CD14-positive monocyte (primary cell): ENCODE results near the gene RPS8. TPM values are rescaled to one million over a fixed set of nuclear protein-coding genes. Genes with fewer than 3 reads are reported as not detected.
A peak's percentile ranks its signal among the peaks of the same experiment; 100 is the strongest.

Experiments used
- DNase-seq, 3 donors: peaks; one replicate each; pipeline ENCODE4 v3.0.0-alpha.2; 2011 to 2022
- H2AFZ ChIP-seq: 2 replicates; pipeline ENCODE4 v1.6.0; 2012; ENCODE audit warnings: mild to moderate bottlenecking, low read depth, low read length, inconsistent platforms; ENCODE audit not compliant: insufficient read depth, poor library complexity, severe bottlenecking
- H3K27ac ChIP-seq, 2 donors: 1 replicate in 1 of 2; 2 replicates in 1 of 2; pipeline ENCODE4 v1.5.1; 2012 to 2013; ENCODE audit warnings: low read length in 2 of 2, control low read depth in 1 of 2, inconsistent platforms in 1 of 2, low read depth in 1 of 2, mild to moderate bottlenecking in 1 of 2
- H3K27me3 ChIP-seq, 2 donors: one replicate each; pipeline versions ENCODE4 v1.6.0 to v1.6.1; 2011 to 2013; ENCODE audit warnings: low read length in 2 of 2; ENCODE audit not compliant: control insufficient read depth in 2 of 2, insufficient read depth in 2 of 2
- H3K36me3 ChIP-seq, 2 donors: replicated peaks in 1 of 2; 1 replicate in 1 of 2; 2 replicates in 1 of 2; pipeline versions ENCODE4 v1.5.1 to v1.6.1; 2012 to 2013; ENCODE audit warnings: low read length in 2 of 2, control low read depth in 1 of 2, inconsistent platforms in 1 of 2, mild to moderate bottlenecking in 1 of 2; ENCODE audit not compliant: insufficient read depth in 2 of 2, control insufficient read depth in 1 of 2
- H3K4me1 ChIP-seq, 2 donors: 1 replicate in 1 of 2; 2 replicates in 1 of 2; pipeline versions ENCODE4 v1.5.1 to v1.6.1; 2012 to 2013; ENCODE audit warnings: low read length in 2 of 2, control low read depth in 1 of 2, inconsistent platforms in 1 of 2, mild to moderate bottlenecking in 1 of 2, moderate library complexity in 1 of 2; ENCODE audit not compliant: insufficient read depth in 2 of 2, control insufficient read depth in 1 of 2
- H3K4me2 ChIP-seq: replicated peaks from 2 replicates; pipeline ENCODE3; 2012; ENCODE audit warnings: low read length, moderate library complexity, mild to moderate bottlenecking; ENCODE audit not compliant: poor library complexity, severe bottlenecking; ENCODE audit errors: extremely low read depth
- H3K4me3 ChIP-seq, 3 experiments: fragments of 200-600 bp in 1 of 3; sonication (generic) in 1 of 3; replicated peaks in 1 of 3; 1 replicate in 2 of 3; 2 replicates in 1 of 3; pipeline ENCODE4 v1.5.1; 2011 to 2013; ENCODE audit warnings: low read length in 3 of 3, mild to moderate bottlenecking in 3 of 3, control low read depth in 2 of 3, low read depth in 2 of 3, inconsistent platforms in 1 of 3, moderate library complexity in 1 of 3
- H3K79me2 ChIP-seq: 2 replicates; pipeline ENCODE4 v1.6.0; 2012; ENCODE audit warnings: mild to moderate bottlenecking, control low read depth, inconsistent platforms, low read length, moderate library complexity; ENCODE audit not compliant: insufficient read depth
- H3K9ac ChIP-seq: 2 replicates; pipeline ENCODE4 v1.6.0; 2017; ENCODE audit warnings: low read length, mild to moderate bottlenecking; ENCODE audit not compliant: insufficient read depth, poor library complexity, severe bottlenecking
- H3K9me3 ChIP-seq, 2 donors: replicated peaks in 1 of 2; 1 replicate in 1 of 2; 2 replicates in 1 of 2; pipeline versions ENCODE4 v1.5.1 to v1.6.1; 2012 to 2013; ENCODE audit warnings: low read length in 2 of 2, control low read depth in 1 of 2; ENCODE audit not compliant: control insufficient read depth in 1 of 2, insufficient read depth in 1 of 2
- H4K20me1 ChIP-seq: 2 replicates; pipeline ENCODE4 v1.6.0; 2012; ENCODE audit warnings: mild to moderate bottlenecking, low read length, control low read depth, moderate library complexity; ENCODE audit not compliant: insufficient read depth
- H3K27ac Mint-ChIP-seq, 7 donors: one replicate each; pipeline ENCODE4 v1.8.0; 2020; ENCODE audit warnings: mild to moderate bottlenecking in 7 of 7, mixed read lengths in 7 of 7, moderate library complexity in 6 of 7, inconsistent platforms in 2 of 7
- H3K27me3 Mint-ChIP-seq, 3 donors: one replicate each; pipeline ENCODE4 v1.8.0; 2021 to 2022; ENCODE audit warnings: low read depth in 3 of 3, mild to moderate bottlenecking in 3 of 3, mixed read lengths in 3 of 3, moderate library complexity in 3 of 3, inconsistent platforms in 1 of 3
- H3K36me3 Mint-ChIP-seq, 2 donors: one replicate each; pipeline ENCODE4 v1.8.0; 2020; ENCODE audit warnings: mixed read lengths in 2 of 2, inconsistent platforms in 1 of 2, mild to moderate bottlenecking in 1 of 2
- H3K4me1 Mint-ChIP-seq: one replicate; pipeline ENCODE4 v1.8.0; 2020; ENCODE audit warnings: mild to moderate bottlenecking, mixed read lengths
- H3K4me3 Mint-ChIP-seq, 2 donors: one replicate each; pipeline ENCODE4 v1.8.0; 2020; ENCODE audit warnings: mild to moderate bottlenecking in 2 of 2, mixed read lengths in 2 of 2, moderate library complexity in 1 of 2
- H3K9me3 Mint-ChIP-seq, 7 donors: one replicate each; pipeline ENCODE4 v1.8.0; 2020 to 2022; ENCODE audit warnings: mixed read lengths in 7 of 7, mild to moderate bottlenecking in 6 of 7, moderate library complexity in 6 of 7, inconsistent platforms in 2 of 7
- WGBS: methylation state at CpG from one replicate; pipeline ENCODE4 v1.1.5; 2013; ENCODE audit warnings: missing lambda C conversion rate; ENCODE audit not compliant: insufficient coverage; 5-methylcytosine and 5-hydroxymethylcytosine counted together
- intact Hi-C, 2 donors: fragments of 100-400 bp; cut with micrococcal nuclease; formaldehyde crosslinking; loops; one replicate each; pipeline versions ENCODE4 v1.15.0 to v1.15.1; 2023
- polyA plus RNA-seq, 3 donors: library from polyadenylated mRNA; depleted of rRNA in 1 of 3; unstranded in 2 of 3; stranded (reverse) in 1 of 3; fragments of 300-500 nt in 2 of 3; fragments of >200 nt in 1 of 3; fragmentation: Illumina TruSeq in 2 of 3; gene quantifications; 1 replicate in 2 of 3; 2 replicates in 1 of 3; pipeline ENCODE4 v1.2.3, GENCODE V29; 2012 to 2021
- TF ChIP-seq, protein P1 (sequence below): fragments of 200-600 bp; IDR thresholded peaks from one replicate; pipeline ENCODE4 v1.8.0; 2022; ENCODE audit warnings: antibody characterized with exemption, mild to moderate bottlenecking

Gene RPS8
- polyA plus RNA-seq, 3 donors: 413 to 1,619 (median 419) TPM

DNA sequence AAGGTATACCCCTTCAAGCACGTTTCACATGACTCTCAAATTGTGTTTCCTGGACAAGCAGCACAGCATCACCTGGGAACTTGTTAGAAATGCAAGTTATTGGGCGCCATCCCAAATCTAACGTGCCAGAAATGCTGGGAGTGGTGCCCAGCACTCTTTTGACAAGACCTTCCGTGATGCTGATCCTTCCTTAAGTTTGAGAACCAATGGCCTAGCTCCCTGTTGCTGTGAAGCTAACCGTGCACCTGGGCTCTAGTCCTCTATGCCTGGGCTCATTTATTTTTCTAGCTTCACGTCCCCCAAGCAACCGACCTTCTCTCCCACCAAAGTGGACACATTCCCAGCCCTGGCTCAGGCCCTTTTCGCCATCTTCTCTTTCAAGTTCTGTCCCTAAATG, 8.4 kb downstream of the RPS8 start:
- H3K79me2 ChIP-seq: peaks cover under 1% of the 10 kb centered on the region
- intact Hi-C loops: loop anchor here in 1 of 2 donors (10.0 kb wide), 1 partner anchor 231 kb away; the partner anchor contains the start of genes HECTD3 and UROD
- peaks cover 28% of the 10 kb centered on the region for H3K4me1 Mint-ChIP-seq

DNA sequence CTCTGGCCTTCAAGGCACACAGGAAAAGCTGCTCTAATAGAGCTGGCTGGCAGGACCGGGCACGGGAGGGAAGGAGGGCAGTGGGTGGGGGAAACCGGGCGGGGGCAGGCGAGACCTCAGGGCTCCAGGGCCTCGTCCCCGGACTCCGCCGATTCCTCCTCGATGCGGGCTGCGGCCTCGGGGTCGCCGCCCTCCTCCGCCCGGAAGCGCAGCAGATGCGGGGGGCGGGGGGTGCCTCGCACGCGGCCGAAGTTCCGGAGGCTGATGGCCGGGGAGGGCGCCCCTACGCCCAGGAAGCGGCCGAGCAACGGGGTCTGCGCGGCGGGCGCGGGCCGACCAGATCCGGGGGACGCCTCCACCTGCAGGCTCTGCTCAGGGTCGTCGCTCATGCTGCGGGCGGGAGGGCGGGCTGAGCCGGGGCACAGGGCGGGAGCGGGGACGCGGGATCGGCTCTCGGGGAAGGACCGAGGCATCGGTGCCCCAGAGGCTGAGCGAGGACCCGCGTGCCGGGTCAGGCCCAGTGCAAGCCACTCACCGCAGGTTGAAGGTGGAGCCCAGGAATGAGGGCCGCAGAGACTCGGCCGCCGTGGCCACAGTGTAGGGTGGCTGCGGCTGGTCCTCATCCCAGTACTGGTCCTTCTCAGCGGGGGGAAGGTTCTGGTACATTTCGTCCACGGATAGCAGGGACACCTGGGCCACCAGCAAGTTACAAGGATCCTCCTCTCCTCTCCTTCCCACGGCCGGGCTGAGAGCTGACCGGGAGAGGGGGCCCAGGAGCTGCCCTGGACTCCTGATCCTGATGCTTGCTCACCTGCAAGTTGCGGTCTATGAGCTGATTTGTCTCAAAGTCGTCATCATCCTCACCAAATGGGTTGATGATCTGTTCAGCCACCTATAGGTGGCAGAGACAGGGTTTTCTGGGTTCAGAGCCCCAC, 9.0 kb downstream of the RPS8 start:
- H3K27ac Mint-ChIP-seq: no peak overlapping the region
- peaks cover 7 to 15% (median 12%) of the 10 kb centered on the region in 3 donors for H3K27me3 Mint-ChIP-seq
- Histone ChIP-seq H3K4me3 (peak overlapping the region; percentile 19 to 65 (median 20)), H3K4me2 (peak overlapping the region; percentile 74), H4K20me1 (peaks cover 10% of the 10 kb centered on the region), H3K36me3 (peaks cover 7 to 25% of the 10 kb centered on the region in 2 donors), H3K9me3 (no peaks in the 10 kb centered on the region), H3K79me2 (no peaks in the 10 kb centered on the region), H3K27me3 (peaks cover 0 to 3% of the 10 kb centered on the region in 2 donors), H3K27ac (no peak overlapping the region), H2AFZ (peak overlapping the region; percentile 73), H3K4me1 (peaks cover 23 to 24% of the 10 kb centered on the region in 2 donors), H3K9ac (peak overlapping the region; percentile 53)
- peaks cover 0 to 2% (median 0%) of the 10 kb centered on the region in 7 donors for H3K9me3 Mint-ChIP-seq
- TF ChIP-seq, protein P1, sequence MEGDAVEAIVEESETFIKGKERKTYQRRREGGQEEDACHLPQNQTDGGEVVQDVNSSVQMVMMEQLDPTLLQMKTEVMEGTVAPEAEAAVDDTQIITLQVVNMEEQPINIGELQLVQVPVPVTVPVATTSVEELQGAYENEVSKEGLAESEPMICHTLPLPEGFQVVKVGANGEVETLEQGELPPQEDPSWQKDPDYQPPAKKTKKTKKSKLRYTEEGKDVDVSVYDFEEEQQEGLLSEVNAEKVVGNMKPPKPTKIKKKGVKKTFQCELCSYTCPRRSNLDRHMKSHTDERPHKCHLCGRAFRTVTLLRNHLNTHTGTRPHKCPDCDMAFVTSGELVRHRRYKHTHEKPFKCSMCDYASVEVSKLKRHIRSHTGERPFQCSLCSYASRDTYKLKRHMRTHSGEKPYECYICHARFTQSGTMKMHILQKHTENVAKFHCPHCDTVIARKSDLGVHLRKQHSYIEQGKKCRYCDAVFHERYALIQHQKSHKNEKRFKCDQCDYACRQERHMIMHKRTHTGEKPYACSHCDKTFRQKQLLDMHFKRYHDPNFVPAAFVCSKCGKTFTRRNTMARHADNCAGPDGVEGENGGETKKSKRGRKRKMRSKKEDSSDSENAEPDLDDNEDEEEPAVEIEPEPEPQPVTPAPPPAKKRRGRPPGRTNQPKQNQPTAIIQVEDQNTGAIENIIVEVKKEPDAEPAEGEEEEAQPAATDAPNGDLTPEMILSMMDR: no peak
- peak overlapping the region; percentile 55 to 75 for H3K4me3 Mint-ChIP-seq
- H3K36me3 Mint-ChIP-seq: peaks cover 28 to 29% of the 10 kb centered on the region in 2 donors
- H3K4me1 Mint-ChIP-seq: peaks cover 26% of the 10 kb centered on the region
- DNase-seq: no peak
- 13% methylated on average over 55 of the region's 71 CpGs for whole genome bisulfite sequencing
- intact Hi-C loops: loop anchor here (5.0 to 10.0 kb wide), 2 partner anchors 43 to 230 kb away; partner anchors contain the start of genes HECTD3 (in 1 of the 2) and UROD (in 1 of the 2)

More for the DNA sequence above, 8.4 kb downstream of the RPS8 start:
- TF ChIP-seq, protein P1: no peak
- Histone ChIP-seq H3K4me2 (peak overlapping the region; percentile 74), H3K36me3 (peaks cover 12 to 32% of the 10 kb centered on the region in 2 donors), H3K9me3 (no peaks in the 10 kb centered on the region), H3K27me3 (peaks cover 0 to 3% of the 10 kb centered on the region in 2 donors), H3K4me3 (peak overlapping the region; percentile 19 to 65 (median 20)), H3K9ac (peak overlapping the region; percentile 53), H2AFZ (peak overlapping the region; percentile 73), H3K4me1 (peaks cover 23 to 24% of the 10 kb centered on the region in 2 donors), H3K27ac (no peak overlapping the region), H4K20me1 (peaks cover 16% of the 10 kb centered on the region)
- Mint-ChIP-seq H3K27ac (no peak overlapping the region), H3K27me3 (peaks cover 7 to 15% (median 12%) of the 10 kb centered on the region in 3 donors), H3K36me3 (peaks cover 34 to 36% of the 10 kb centered on the region in 2 donors), H3K4me3 (peak overlapping the region; percentile 55 to 75), H3K9me3 (peaks cover 0 to 2% (median 0%) of the 10 kb centered on the region in 7 donors)
- DNase-seq: no peak
- WGBS: 60% methylated on average over 4 of the region's 8 CpGs
